ENCODE results near the gene NFIA.

GRCh38 chr1:61447968-61448430 lies 365.6 kb downstream of the NFIA start:
- TF ChIP-seq KMT2A (CRISPR knock-in tag; IDR thresholded peaks at IDR 0.05) (no peak), EZH2 (conservative IDR thresholded peaks at IDR 0.05; ENCODE audit: low read depth, low read length) (no peak), XBP1 (CRISPR knock-in tag; IDR thresholded peaks at IDR 0.05) (no peak), KDM4B (CRISPR knock-in tag; IDR thresholded peaks at IDR 0.05) (no peak), SMAD1 (CRISPR knock-in tag; IDR thresholded peaks at IDR 0.05; ENCODE audit: borderline replicate concordance, low read depth) (no peak), CTCF (CRISPR knock-in tag; IDR thresholded peaks at IDR 0.05) (no peak), BRF2 (CRISPR knock-in tag; IDR thresholded peaks at IDR 0.05) (no peak)
